GM13977 (cell line): ENCODE results near the gene IL11.

Experiments
- DNase-seq: peaks from one replicate; pipeline ENCODE4 v3.0.0; 2012; ENCODE audit warnings: low spot score
- in situ Hi-C: fragments of 300-500 bp; cut with MboI; formaldehyde crosslinking; loops from one replicate; pipeline ENCODE4 v1.12.0; 2022; ENCODE audit warnings: low sequenced_read_pairs, low pct_unique_long_range_greater_than_20kb, mixed read lengths, inconsistent platforms; ENCODE audit not compliant: unreplicated experiment
- TF ChIP-seq, protein P1 (sequence below): IDR thresholded peaks from 2 replicates; pipeline ENCODE4 v1.5.1; 2012; ENCODE audit warnings: mild to moderate bottlenecking, control low read depth; ENCODE audit not compliant: insufficient read depth; ENCODE audit errors: extremely low read depth, missing control alignments

The IL11 gene

DNA sequence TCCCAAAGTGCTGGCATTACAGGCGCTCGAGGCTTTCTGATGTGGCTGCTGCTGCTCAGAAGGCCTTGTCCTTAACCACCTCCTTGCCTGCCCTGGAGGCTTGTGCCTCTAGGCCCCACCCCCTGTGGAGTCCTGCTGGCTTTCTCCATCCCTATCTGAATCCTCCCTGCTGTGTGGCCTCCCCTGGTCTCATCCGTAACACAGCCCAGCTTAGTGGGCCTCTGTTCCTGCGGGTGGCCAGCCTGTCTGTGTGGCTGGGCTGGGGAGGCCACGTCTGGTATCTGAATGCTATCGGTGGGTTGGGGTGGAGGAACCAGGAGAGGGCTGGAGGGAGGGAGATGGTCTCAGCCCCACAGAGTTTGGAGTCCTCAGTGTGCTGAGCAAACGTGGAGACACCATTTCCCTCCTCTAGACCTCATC is 20.2 kb upstream of the IL11 start:
- no peak for DNase-seq
- in situ Hi-C loops = no loop called here
- TF ChIP-seq, protein P1, sequence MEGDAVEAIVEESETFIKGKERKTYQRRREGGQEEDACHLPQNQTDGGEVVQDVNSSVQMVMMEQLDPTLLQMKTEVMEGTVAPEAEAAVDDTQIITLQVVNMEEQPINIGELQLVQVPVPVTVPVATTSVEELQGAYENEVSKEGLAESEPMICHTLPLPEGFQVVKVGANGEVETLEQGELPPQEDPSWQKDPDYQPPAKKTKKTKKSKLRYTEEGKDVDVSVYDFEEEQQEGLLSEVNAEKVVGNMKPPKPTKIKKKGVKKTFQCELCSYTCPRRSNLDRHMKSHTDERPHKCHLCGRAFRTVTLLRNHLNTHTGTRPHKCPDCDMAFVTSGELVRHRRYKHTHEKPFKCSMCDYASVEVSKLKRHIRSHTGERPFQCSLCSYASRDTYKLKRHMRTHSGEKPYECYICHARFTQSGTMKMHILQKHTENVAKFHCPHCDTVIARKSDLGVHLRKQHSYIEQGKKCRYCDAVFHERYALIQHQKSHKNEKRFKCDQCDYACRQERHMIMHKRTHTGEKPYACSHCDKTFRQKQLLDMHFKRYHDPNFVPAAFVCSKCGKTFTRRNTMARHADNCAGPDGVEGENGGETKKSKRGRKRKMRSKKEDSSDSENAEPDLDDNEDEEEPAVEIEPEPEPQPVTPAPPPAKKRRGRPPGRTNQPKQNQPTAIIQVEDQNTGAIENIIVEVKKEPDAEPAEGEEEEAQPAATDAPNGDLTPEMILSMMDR = no peak

DNA sequence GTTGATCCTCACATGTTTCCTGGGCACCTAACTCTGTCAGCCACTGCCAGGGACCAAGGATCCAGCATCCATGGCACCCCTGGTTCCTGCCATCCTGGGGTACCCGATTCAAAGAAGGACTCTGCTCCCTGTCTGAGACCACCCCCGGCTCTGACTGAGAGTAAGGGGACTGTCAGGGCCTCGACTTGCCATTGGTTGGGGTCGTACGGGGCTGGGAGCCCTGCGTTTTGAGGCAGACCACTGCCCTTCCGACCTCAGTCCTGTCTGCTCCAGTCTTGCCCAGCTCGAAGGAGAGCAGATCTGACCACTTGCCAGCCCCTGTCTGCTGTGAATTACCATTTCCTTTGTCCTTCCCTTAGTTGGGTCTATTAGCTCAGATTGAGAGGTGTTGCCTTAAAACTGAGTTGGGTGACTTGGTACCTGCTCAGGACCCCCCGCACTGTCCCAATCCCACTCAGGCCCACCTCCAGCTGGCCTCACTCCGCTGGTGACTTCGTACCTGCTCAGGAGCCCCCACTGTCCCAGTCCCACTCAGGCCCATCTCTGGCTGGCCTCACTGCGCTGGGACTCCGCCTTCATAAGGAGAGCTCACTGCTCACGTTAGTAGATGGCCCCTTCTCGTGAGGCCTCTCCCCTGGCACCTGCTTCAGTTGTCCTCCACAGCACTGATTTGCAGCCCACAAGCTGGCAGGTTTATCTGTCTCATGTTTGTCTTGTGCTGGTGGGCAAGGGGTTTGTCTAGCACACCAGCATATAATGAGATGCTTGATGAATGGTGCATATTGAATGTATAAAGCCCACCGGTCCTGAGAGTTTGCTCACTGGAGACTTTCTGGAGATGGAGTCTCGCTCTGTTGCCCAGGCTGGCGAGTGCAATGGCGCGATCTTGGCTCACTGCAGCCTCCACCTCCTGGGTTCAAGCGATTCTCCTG is 19.4 kb upstream of the IL11 start:
- TF ChIP-seq, protein P1 = no peak
- in situ Hi-C loops = no loop called here
- no peak for DNase-seq

DNA sequence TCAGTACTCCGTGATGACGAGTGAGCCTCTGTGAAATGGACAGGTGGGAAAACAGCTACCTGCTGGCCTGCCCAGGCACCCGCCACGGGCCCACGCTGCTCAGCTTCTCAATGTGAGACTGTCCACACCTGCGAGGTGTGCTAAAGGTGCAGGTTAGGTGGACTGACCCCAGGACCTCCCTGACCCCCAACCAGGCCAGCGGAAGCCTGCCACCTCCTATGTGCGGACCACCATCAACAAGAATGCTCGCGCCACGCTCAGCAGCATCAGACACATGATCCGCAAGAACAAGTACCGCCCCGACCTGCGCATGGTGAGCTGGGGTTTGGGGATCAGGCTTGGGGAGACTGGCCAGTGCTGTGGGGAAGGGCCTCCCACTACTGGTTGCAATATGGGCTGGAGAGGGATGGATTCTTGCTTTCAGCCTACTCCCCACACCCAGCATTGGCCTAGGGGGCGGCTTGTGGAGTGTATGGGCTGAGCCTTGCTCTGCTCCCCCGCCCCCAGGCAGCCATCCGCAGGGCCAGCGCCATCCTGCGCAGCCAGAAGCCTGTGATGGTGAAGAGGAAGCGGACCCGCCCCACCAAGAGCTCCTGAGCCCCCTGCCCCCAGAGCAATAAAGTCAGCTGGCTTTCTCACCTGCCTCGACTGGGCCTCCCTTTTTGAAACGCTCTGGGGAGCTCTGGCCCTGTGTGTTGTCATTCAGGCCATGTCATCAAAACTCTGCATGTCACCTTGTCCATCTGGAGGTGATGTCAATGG is 17.7 kb upstream of the IL11 start:
- DNase-seq = no peak
- TF ChIP-seq, protein P1 = no peak
- in situ Hi-C loops = no loop called here

DNA sequence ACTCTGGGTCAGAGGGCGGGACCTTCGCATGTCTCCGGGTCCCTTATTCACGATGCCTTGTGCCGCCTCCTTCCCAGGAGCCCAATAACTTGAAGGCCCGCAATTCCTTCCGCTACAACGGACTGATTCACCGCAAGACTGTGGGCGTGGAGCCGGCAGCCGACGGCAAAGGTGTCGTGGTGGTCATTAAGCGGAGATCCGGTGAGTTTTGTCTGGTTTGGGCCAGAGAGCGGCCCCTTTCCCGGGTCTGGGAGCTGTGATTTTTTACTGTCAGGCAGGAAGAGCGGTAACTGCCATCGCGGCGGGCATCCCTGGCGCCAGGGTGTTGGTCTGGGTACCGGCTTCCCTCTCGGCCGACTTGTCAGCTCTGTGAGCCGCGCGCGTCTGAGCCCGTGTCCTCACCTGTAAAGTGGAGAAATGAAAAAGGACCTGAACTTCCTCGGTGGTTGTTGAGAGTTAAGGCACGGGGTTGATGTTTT is 16.3 kb upstream of the IL11 start:
- TF ChIP-seq, protein P1 = no peak
- DNase-seq = no peak
- in situ Hi-C loops = no loop called here

DNA sequence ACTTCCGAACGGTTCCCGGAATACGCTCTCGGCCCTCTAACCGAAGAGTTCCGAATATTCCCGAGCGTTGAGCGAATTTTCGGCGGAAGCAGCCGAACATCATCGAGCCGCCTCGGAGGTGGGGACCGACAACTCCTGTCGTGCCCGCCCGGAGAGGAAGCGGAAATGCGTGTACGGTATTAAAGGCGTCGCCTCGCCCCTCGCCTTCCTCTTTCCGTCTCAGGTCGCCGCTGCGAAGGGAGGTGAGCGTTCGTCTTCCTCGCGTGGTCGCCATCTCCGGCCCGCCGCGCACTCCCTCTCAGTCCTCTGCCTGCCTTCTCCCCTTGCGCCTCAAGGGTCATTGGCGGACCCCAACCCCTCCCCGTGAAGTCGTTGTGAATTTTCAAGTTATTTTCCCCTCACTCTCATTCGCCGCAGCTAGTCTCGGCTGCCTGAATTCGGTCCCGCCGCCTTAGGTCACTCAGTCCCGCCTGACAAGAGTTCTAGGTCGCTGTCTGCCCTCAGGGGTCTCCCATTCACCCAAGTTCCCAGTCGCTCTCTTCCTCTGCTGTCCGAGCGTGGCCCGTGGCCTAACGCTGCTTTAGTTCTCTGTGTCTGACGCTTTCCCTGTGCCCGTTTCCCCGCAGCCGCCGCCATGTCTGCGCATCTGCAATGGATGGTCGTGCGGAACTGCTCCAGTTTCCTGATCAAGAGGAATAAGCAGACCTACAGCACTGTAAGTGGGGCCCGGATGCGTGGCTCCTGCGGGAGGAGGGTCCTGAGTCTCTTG is 15.6 kb upstream of the IL11 start, which contains the start of gene RPL28:
Gene RPL28, plus strand, starts transcription at position 209 of the 769 bp plus-strand sequence. Its CDS starts 426 bp downstream, at position 635.
- DNase-seq = peak; percentile 98
- in situ Hi-C loops = no loop called here
- TF ChIP-seq, protein P1 = no peak
